AG04450 (cell line): ENCODE data around the gene HSF4. TPM values are rescaled to one million over a fixed set of nuclear protein-coding genes. Genes with fewer than 3 reads are reported as not detected.

Source experiments
- CTCF ChIA-PET: fragments of 300-600, 350-600 bp; formaldehyde crosslinking; extraction: SDS; loops from one replicate; lab custom pipeline; 2022; ENCODE audit warnings: antibody characterized with exemption, inconsistent platforms; lab: Charles Lee
- POLR2A ChIA-PET: fragments of 350-600 bp; formaldehyde crosslinking; extraction: SDS; loops from one replicate; lab custom pipeline; 2021; ENCODE audit warnings: antibody characterized with exemption, inconsistent platforms; lab: Yijun Ruan, JAX
- DNase-seq: peaks from one replicate; pipeline ENCODE4 v3.0.0-alpha.2; 2011; ENCODE audit warnings: low read depth, low spot score
- H3K27ac ChIP-seq: one replicate; pipeline ENCODE4 v1.5.1; 2012; ENCODE audit warnings: low read depth, low read length, control low read depth
- H3K27me3 ChIP-seq: one replicate; pipeline ENCODE4 v1.6.0; 2012; ENCODE audit warnings: low read length; ENCODE audit not compliant: control insufficient read depth, insufficient read depth
- H3K4me3 ChIP-seq: 2 replicates; pipeline ENCODE4 v1.5.1; 2011; ENCODE audit warnings: mild to moderate bottlenecking, low read depth, low read length, control low read depth
- H3K9me3 ChIP-seq: 2 replicates; pipeline ENCODE4 v1.5.1; 2012; ENCODE audit warnings: low read length; ENCODE audit not compliant: control insufficient read depth, insufficient read depth
- CTCF ChIP-seq: IDR thresholded peaks from 2 replicates; pipeline ENCODE4 v1.5.1; 2011; ENCODE audit warnings: low read depth, low read length, control low read depth, inconsistent platforms
- polyA plus RNA-seq: library from polyadenylated mRNA; depleted of rRNA; stranded (reverse); fragments of >200 nt; gene quantifications from 2 replicates; pipeline ENCODE4 v1.2.3, GENCODE V29; 2011

HSF4 gene
- polyA plus RNA-seq, 1 experiment: 0.82 TPM

GRCh38 chr16:67196881-67197280 is 32.3 kb downstream of the HSF4 start:
- POLR2A ChIA-PET: no interaction called here
- CTCF ChIA-PET: interaction anchor here (1.0 to 1.3 kb wide), 2 partner anchors 10 to 236 kb away, joined by 3 to 4 read pairs; partner anchors contain the start of gene CES3
- Histone ChIP-seq H3K27ac (no peak overlapping the region), H3K4me3 (no peak overlapping the region), H3K27me3 (no peaks in the 10 kb centered on the region), H3K9me3 (no peaks in the 10 kb centered on the region; the same call in 1 of the 2 replicates)
- DNase-seq: no peak
- no peak for TF ChIP-seq CTCF

GRCh38 chr16:67197704-67198103 is 33.2 kb downstream of the HSF4 start:
- no peak overlapping the region for H3K27ac ChIP-seq
- no peaks in the 10 kb centered on the region for H3K27me3 ChIP-seq
- TF ChIP-seq CTCF: no peak
- no peak for DNase-seq
- H3K9me3 ChIP-seq: no peaks in the 10 kb centered on the region; the same call in 1 of the 2 replicates
- ChIA-PET CTCF (interaction anchor here (0.5 to 1.4 kb wide), 9 partner anchors 8 to 250 kb away, joined by 3 to 5 read pairs (median 4); partner anchors contain the start of gene CES3), POLR2A (interaction anchor here (1.0 to 2.4 kb wide), 5 partner anchors 11 to 63 kb away, joined by 3 to 9 read pairs (median 3); partner anchors contain the start of gene TMEM208)
- H3K4me3 ChIP-seq: no peak overlapping the region

- no peaks in the 10 kb centered on the region; the same call in 1 of the 2 replicates for H3K9me3 ChIP-seq
- no peak overlapping the region for H3K4me3 ChIP-seq
- TF ChIP-seq CTCF: peak; percentile 60
- H3K27me3 ChIP-seq: no peaks in the 10 kb centered on the region
- ChIA-PET POLR2A (interaction anchor here (1.0 to 2.4 kb wide), 5 partner anchors 10 to 62 kb away, joined by 3 to 9 read pairs (median 3); partner anchors contain the start of gene TMEM208), CTCF (interaction anchor here (0.5 to 1.4 kb wide), 10 partner anchors 9 to 249 kb away, joined by 3 to 5 read pairs (median 4); partner anchors contain the start of gene CES3)
- DNase-seq: no peak
- H3K27ac ChIP-seq: no peak overlapping the region
Measured at GRCh38 chr16:67198238-67198734, 33.7 kb downstream of the HSF4 start.

GRCh38 chr16:67199011-67199807 is 34.7 kb downstream of the HSF4 start, which contains the start of gene ELMO3:
ELMO3 (plus strand) TSS chr16:67199131; CDS start chr16:67199327, 196 bp downstream.
- POLR2A ChIA-PET: interaction anchor here (1.0 to 2.4 kb wide), 3 partner anchors 10 to 62 kb away, joined by 3 to 9 read pairs (median 4); partner anchors contain the start of gene TMEM208
- Histone ChIP-seq H3K27me3 (no peaks in the 10 kb centered on the region), H3K9me3 (no peaks in the 10 kb centered on the region; the same call in 1 of the 2 replicates), H3K4me3 (no peak within 1 kb of the TSS), H3K27ac (no peak within 1 kb of the TSS)
- peak; percentile 31; the same call in 1 of the 2 replicates for TF ChIP-seq CTCF
- DNase-seq: no peak
- CTCF ChIA-PET: interaction anchor here (0.9 to 1.4 kb wide), 2 partner anchors 44 to 85 kb away, joined by 3 to 4 read pairs; no protein-coding TSS in a partner anchor
